COR-L47 (cell line): ENCODE data around the gene NOD2.

Source experiments
- DNase-seq: peaks from one replicate; lab custom pipeline; 2025; lab: John Stamatoyannopoulos, UW

The NOD2 gene

DNA sequence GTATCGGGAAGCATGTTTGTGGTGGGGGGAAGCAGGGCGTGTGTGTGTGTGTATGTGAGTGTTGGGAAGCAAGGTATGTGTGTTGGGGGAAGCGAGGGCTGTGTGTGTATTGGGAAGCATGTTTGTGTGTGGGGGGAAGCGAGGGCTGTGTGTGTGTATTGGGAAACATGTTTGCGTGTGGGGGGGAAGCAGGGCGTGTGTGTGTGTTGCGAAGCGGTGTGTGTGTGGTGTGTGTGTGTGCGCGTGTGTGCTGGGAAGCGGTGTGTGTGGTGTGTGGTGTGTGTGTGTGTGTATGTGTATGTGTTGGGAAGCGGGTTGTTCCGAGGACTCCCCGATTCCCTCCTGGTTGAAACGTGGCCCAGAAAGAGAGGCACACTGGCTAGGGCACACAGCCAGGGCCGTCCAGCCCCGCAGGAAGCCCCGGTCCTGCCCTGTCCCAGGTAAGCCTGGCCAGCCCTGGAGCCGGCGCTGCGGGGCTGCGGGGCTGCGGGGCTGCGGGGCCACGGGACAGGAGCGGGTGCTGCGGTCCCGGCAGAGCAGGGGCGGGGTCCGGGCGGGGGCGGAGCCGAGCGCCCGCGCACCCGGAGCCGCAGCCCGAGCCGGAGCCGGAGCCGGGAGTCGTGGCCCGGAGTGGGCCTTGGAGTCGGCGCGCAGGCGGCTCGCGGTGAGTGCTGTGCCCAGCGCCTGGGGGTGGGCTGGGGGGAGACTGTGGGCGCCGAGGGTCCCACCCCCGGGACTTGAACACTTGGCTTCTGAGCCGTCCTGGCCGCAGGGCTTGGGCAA, at the start of gene NOD2:
Gene NOD2, plus strand, starts transcription at position 608 of the 783 bp plus-strand sequence. CDS start 5,890 bp downstream, outside the sequence.
- no peak for DNase-seq

DNA sequence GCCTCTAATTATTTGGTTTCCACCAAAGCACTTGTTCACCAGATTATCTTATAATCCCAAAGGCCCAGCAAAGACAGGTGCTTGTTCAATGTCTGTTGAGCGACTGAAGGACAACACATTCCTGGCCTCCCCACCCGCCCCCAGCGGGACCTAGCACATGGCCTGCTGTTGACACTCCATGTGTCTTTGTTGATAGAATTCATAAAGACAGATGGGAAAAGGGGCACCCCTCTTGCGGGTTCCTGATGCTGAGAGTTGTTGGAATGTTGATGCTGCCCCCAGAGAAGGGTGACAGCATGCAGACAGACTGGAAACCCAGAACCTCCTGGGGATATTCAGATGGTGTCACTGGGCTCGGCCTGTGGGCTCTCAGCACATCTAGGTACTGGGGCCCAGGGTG, 49.2 kb upstream of the NOD2 start:
- no peak for DNase-seq

DNA sequence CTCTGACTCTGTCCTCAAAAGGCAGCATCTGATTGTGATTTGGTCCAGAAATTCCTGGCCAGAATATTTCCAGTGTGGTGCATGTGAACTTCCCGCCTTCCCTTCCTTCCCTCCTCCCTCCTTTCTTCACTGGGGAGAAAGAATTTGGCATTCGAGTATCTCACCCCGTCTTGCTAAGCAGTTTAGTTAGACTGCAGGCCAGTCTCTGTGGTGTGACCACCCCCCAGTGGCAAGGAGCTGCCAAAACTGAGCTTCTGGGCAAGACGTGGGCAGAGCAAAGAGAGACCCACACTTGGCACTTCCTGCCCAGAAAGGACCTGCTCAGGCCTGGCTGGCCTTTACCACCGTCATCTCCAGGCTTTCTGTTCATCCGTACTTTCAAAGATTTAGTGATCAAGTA, 48.7 kb upstream of the NOD2 start:
- no peak for DNase-seq

DNA sequence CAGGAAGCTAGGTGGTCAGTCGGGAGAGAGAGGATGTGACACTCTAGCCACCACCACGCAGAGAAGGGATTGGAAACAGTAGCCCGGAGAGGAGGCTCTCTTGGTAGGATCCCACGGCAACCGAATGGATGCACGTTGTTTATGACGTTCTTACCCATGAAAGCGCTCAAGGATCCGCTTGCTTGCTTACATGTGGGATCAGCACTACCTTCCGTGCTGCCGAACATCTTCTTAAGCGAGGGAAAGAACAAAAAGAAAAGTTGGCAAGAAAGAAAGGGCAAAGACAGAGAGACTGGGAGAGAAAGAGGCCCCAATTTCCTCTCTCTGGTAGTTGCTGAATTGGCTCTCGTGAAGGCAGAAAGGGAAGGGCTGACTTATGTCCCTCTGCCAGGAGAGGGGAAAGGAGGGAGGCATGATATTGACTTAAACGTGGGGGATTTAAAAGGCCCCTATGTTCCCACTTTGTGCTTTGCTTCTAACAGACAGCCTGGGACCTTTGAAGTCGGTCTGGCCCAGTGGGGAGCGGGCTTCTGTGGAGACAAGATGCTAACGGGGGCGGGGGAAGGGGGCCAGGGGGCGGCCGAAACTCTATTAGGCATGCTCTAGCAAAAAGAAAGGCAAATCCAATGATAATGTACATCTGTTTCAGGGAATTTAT, 47.7 kb upstream of the NOD2 start:
- DNase-seq = no peak

DNA sequence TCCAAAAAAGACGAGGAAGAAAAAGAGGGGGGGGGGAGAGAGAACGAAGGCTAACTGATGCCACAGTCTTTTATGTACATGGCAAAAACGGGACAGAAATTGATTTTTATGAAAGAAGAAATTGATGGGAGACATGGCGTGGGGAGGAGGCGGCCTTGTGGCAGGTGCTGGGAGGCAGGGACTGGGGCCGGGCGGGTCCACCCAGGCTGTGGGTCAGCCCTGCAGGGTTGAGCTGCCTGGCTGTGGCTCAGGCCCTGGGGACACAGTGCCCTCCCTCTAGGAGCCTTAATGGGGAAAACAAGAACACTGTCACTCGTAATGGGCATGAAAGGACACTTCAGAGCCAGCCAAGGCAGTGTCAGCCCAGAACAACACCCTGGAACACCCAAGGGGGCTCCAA, 47.1 kb upstream of the NOD2 start:
- DNase-seq = no peak

DNA sequence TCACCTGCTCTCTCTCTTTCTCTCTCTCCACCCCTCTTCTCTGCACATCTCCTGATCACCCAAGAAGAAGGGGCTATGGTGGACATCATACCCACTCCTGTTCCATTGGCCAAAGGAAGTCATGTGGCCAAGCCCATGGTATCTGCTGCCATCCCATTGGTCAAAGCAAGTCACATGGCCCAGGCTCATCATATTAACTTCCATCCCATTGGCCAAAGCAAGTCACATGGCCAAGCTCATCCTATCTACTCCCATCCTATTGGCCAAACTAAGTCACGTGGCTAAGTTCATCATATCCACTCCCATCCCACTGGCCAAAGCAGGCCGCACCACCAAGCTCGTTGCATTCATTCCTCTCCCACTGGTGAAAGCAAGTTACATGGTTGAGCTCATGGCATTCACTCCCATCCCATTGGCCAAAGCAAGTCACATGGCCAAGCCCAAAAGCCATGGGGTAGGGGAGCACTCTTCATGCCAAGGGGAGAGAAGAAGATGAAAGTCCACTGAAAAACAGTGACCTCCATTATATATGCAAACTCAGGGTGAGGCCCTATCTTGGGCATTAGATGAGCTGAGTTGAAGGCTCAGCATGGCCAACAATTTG, 41.5 kb upstream of the NOD2 start:
- no peak for DNase-seq

DNA sequence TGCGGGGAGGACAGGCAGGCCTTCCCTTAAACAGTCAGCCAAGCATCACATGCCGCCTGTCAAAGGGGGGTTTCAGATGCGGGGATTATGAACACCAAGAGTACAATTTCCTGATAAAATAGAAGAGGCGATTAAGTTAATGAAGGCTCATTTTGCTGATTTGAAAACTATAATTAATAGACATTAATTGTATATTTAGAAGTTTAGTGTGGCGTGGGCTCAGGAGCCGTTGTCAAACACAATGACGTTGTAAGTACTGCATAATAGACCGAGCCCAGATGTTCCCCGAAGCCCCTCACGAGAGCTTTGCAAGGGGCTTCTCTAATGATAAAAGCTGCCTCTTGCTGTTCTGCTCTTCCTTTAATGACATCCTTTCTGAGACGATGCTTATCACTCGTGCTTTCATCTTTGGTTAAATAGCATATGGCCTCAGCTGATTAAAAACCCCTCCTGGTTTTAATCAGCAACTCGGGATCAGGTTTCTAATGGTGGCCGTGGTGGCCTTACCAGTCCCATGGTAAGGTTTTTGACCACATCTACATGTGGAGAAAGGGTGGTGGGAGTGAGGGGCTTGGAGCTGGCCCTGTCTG, 40.5 kb upstream of the NOD2 start:
- DNase-seq = no peak

DNA sequence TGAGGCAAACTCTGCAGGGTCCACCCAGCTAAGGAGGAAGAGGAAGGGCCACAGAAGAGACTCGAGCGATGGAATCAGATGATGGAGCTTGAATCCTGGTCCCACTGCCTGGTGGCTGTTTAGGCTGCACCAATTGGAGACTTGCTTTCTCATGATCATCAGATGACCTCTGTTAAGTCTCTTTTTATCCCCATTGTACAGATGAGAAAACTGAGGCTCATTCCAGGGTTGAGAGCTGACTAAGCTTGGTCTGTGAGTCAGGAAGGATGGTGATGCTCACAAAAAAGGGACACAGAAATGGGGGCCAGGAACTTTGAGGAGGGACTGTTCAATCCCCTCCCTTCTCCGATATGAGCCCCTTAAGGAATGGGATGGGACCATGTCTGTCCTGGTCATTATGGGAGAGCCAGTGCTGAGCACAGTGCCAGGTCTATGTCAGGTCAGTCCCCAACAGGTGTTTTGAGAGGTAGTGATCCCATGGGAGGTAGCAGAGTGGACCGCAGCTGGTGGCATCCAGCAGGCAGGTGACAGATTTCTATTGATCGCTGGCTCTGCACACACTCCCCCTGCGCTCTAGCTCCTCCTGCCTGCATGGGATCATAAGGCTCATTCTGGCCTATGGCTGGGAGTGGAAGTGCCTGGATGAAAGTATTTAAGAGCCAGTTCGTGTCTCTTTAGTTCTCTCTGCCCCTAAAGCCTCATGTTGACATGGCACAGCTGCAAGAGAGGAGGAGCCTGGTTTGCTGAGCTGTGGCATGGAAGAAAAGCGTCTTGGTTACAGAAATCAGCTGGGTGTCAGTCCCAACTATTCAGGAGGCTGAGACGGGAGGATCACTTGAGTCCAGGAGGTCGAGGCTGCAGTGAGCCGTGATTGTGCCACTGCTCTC, 39.5 kb upstream of the NOD2 start:
- no peak for DNase-seq

DNA sequence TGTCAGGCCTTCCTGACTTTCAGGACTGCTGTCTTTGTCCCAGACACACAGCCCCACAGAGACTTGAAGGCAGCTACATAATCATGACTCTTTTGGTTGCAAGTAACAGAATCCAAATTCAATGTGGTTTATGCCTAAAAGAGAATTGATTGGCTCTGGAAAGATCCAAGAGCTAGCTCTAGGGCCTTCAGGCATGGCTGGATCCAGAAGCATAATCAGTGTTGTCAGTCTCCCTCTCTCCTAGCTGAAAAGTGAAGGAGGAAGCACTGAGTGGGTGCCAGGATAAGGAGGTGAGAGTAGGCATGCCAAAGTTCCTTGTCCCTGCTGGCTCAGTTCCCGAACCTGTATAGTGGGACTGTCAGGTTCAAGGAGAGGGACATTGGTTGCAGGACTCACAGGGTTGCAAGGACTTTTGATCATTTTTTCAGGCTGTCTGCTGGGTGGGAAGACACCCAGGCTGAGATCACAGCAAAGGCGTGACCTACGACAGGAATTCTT, 37.8 kb upstream of the NOD2 start:
- no peak for DNase-seq

DNA sequence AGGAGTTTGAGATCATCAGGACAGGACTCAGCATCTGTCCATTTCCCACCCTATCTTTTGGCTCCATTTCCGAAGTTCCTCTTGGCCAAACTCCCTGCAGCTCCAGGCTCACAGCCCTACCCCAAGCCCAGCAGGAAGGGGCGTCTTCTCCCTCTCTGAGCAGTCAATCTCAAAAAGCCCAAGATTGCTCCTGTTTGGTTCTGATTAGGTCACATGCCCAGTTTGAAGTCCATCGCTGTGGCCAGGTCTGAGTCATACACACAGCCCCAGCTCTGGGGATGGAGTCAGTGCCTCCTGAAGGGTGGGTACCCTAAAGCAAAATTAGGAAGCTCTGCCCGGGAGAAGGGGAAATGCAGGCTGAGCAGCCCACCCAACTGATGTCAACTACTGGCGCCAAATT, 36.2 kb upstream of the NOD2 start:
- DNase-seq = no peak

DNA sequence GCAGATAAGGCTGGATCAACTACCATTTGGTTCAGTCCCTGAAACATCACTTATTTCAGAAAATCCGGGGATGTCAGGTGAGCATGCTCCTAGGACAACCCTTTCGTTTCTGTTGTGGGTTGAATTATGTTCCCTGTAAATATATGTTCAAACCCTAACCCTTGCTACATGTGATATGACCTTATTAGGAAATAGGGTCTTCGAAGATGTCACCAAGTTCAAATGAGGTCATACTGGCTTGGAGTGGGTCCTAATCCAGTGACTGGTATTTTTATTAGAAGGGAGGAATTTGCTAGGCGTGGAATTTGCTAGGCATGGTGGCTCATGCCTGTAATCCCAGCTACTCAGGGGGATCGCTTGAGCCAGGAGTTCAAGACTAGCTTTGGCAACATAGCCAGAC, 33.6 kb upstream of the NOD2 start:
- no peak for DNase-seq

DNA sequence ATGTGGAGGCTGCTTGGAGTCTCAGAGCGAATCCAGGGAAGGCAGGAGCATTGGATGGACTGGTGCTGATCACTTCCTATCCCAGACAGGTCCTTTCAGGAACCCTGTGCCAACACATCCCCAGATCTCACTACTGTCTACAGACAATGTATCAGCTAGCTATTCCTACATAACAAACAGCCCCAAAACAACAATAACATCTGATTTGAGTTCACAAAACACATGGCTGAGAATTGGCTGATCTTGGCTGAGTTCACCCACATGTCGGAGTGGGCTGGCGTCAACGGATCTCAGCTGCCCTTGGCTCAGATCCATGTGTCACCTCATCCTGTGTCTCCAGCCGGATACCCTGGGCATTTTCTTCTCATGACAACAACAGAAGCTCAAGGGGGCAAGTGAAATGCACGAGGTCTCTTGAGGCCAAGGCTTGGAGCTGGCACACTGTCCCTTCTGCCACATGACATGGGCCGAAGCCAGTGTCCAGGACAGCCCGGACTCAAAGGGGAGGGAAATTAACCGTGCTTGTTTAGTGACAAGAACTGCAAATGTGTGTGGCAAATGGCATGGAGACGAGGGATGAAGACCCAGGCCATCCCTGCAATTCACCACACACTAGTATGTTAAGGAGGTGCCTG, 31.0 kb upstream of the NOD2 start:
- DNase-seq = no peak

DNA sequence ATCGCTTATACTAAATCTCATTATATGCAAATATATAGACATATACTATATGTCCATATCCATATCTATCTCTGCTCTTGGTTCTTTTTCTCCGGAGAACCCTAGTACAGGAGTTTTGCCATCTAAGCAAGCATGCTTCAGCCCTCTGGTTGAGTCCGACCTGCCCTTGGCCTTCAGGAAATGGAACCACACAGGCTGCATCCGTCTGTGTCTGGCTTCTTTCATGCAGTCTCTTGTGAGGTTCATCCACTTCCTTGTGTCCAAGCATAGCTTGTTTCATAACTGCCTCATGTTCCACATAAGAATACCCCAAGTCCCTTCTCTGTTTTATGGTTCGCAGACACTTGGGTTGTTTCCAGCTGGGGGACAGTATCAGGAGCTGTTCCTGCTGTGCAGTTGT, 29.1 kb upstream of the NOD2 start:
- DNase-seq = no peak

DNA sequence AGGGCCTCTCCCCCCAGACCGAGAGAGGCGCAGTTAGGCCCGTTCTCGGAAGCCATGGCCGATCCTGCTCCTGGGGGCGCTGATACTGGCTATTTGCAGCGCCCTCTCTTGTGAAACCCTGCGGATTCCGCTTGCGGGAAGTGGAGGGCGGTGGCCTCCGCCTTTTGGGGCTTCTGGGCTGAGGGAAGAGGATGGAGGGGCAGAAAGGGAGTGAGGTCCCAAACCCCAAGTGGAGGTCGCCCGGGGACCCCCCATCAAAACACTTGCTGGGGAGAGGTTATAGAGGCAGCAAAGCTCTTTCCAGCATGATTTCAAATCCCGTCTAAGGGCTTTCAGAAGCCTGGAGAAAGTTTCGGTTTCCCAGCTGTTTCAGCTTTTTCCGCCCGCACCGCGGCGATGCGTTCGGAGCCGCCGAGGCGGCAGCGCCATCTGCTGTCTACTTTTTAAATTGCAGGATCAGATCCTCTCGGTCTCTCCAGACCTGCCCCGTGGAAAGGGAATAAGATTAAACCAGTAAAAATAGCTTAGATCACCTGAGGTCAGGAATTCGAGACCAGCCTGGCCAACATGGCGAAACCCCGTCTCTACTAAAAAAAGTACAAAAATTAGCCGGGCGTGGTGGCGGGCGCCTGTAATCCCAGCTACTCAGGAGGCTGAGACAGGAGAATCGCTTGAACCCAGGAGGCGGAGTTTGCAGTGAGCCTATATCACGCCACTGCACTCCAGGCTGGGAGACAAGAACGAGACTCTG, 28.1 kb upstream of the NOD2 start:
- peak; percentile 53 for DNase-seq

DNA sequence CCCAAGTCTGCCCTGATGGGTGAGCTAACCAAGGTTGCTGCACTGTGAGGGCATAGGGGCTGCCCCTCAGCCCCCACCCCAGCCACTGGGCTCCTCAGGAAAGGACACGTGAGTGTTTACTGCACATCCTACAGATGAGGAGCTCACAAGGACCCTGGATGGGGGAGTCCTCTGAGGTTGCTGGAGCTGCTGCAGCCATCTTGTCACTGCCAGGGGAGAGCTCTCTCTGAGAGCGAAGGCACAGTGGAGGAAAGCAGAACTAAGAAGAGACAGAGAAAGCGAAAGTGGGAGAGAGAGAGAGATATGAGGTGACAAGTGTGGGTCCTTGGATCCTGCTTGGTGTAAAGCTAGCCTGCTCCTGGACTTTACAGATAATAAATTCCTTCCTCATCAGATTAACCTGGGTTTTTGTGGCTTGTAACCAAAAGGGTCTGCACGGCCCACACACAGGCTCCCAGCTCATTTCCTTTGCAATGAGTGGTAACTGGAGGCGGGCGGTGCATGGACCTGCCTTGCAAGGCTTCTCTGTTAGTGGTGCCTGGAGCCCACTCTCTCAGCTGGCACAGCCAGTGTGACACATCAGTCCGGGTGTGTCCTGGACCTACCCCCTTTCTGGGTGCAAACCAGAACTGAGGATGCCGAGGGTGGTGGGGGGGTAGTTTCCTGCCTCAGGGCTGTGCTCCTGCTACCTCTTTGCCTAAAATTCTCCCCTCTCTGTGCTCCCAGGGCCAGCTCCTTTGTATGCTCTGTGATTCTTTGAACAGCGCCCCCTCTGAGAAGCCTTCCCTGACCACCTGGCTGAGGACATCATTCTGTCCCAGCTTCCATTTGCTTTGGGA, 26.5 kb upstream of the NOD2 start:
- no peak for DNase-seq

DNA sequence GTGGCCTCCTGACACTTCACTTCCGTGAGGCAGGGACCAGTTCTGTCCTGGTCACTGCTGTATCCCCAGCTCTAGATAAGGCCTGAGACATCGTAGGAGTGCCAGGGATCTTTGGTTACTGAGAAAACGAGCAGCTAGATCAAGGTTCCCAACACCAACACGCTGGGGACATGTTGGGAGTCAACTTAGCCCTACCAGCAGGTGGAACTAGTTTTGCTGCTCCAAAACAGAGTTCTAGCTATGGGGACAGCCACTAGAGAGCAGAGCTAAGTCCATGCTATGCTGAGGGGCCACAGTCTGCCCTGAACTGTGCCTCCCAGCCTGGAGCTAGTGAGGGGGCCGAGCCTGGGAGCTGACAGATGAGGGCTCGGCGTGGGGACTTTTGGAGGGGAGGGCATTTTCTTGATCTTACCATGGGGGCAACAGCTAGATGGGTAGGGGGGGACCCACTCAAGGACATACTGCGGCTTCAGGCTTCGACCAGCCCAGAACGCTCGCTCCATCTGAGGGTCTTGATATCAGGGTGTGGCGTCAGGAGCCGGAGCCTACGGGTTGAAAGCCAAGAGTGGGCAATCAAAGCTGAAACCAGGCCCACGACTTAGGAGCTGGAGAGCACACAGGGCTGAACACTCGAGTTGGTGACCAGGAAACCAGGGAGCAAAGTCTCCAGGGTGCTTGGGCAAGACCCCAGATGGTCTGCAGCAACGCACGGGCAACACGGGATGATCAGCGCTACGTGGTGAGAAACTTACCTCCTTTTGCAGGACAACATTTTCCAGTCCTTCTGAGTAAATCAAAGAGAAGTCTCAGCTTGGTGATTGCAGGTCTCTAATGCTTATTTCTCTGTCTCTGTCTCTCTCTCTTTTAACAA, 25.7 kb upstream of the NOD2 start:
- DNase-seq = no peak

DNA sequence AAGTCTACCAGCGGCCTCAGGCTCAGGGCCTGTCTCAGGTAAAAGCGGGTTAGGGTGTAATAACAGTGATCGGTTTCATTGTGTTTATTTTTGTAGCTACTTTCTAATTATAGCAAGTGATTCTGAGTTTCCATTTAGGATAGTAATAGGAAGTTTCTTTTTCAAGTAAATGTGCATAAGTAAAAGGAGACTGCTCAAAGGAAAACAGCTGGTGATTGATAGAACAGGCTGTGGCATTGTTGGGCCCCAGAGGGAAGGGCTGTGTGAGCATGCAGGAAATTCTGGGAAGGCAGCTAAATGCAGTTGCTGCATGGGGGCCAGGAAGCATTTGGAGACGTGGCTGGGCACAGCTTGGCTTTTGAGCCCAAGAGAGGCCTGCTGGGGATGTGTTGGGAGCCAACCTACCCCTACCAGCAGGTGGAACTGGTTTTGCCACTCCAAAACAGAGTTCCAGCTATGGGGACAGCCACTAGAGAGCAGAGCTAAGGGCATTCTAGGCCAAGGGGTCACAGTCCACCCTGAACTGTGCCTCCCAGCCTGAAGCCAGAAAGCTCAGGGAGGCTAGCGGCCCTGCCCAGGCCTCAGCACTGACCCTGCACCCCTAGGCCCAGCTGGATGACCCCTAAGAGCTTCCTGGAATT, 24.9 kb upstream of the NOD2 start:
- no peak for DNase-seq

DNA sequence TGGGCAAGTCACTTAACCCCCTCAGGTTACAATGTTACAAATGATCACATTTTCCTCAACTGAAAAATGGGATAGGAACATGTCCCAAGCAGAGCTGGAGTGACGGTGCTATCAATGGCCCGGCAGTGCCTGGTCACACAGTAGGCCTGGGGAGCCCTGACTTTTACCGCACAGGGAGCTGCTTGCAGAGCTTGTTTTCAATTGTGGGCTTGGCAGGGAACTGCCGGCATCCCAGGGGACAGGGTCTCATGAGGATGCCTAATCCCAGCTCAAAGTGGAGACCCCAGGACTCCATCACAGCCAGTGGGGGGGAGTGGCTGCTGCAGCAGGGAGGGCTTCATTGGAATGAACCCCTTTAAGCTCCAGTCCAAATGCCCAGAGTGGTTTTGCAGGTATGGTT, 23.7 kb upstream of the NOD2 start:
- no peak for DNase-seq
